VCaP (cell line): ENCODE data around the gene GDE1.

Source experiments
- H3K27ac ChIP-seq: fragments of 450-650 bp; 2 replicates; pipeline ENCODE4 v1.5.1; 2017
- CTCF ChIP-seq: fragments of 450-650 bp; conservative IDR thresholded peaks from 2 replicates; pipeline ENCODE4 v1.5.1; 2017; ENCODE audit warnings: mild to moderate bottlenecking, moderate library complexity

The GDE1 gene

DNA sequence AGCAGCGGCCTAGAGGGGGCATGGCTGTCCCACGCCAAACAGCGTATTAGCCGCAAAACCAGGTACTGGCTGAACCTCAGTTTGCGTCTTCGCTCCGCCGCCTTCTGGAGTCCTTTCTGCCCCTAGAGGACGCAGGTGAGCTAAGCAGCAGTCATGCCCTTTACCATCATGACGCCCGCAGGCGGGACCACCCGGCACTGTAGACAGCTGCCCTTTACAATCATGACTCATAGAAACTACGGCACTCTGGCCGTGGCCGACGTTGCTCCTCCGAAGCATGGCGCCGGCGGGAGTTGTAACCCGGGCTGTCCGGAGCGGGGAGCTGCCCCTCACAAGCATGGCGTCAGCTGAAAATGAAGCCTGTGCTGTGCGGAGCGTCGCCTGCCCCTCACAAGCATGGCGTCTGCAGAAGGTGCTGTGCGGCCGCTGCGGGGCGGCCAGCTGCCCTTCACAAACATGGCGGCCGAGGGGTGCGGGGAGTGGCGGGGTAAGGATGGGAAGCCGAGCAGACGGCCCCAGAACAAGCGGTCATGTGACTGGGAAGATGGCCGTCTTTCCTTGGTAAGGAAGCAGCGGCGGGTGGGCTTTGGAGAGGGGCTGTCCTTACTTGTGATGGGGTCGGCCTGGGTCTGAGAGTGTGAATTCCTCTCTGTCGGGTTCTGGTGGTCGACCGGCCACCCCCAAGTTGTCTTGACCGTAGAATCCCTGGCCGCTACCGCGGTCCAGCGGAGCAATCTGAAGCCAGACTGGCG lies 33.5 kb upstream of the GDE1 start, which contains the start of gene VPS35L:
Gene VPS35L, plus strand, starts transcription at position 518 of the 752 bp plus-strand sequence. Its CDS starts 27 bp downstream, at position 545.
- peak; percentile 71 for TF ChIP-seq CTCF
- H3K27ac ChIP-seq, result peak within 1 kb of the TSS; percentile 70

DNA sequence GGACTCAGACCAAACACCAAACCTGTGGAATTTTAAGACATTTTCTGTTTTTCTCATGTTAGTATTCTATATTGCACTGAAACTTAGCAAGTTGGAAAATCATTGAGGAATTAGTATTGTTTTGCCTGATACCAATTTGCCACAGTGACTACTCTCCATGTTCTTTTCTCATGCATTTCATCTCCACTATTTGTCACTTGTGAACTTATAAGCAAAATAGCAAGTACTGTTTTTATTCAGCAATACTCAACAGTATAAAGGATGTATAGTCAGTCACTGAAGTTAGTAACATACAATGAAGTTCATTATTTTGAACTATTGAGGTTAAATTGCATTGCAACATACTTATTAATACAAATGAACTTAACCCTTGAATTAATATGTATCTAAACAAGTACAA lies 27.8 kb upstream of the GDE1 start:
- H3K27ac ChIP-seq, result no peak overlapping the region
- no peak for TF ChIP-seq CTCF

DNA sequence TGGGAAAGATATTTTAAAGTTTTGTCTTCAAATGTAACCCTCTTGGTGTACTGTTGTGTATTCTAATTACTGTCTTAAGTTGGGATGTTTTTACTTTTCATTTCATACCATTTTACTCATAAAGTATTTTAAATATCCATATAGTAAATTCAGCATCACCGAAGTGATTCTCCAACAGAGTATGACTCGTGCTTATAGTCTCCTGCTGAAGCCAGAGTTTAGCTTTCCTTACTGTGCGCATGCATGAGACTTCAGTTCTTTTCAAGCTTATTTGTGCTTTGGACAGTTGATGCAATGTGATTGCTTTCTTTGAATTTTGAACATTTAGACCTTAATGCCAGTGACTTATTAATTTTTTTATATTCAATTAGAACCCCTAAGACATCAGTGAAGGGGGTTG lies 26.2 kb upstream of the GDE1 start:
- no peak overlapping the region for H3K27ac ChIP-seq
- TF ChIP-seq CTCF, result no peak

DNA sequence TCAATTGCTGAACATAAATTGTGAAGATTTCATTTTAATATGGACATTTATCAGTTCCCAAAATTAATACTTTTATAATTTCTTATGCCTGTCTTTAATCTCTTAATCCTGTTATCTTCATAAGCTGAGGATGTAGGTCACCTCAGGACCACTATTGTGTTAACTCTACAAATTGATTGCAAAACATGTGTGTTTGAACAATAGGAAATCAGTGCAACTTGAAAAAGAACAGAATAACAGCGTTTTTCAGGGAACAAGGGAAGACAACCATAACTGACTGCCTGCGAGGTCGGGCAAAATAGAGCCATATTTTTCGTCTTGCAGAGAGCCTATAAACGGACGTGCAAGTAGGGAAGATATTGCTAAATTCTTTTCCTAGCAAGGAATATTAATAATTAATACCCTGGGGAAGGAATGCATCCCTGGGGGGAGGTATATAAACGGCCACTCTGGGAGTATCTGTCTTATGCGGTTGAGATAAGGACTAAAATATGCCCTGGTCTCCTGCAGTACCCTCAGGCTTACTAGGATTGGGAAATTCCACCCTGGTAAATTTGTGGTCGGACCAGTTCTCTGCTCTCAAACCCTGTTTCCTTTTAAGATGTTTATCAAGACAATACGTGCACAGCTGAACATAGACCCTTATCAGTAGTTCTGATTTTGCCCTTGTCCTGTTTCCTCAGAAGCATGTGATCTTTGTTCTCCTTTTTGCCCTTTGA lies 21.5 kb upstream of the GDE1 start:
- H3K27ac ChIP-seq, result peak overlapping the region; percentile 62

- no peak for TF ChIP-seq CTCF
- H3K27ac ChIP-seq, result peak overlapping the region; percentile 62
Observed at GRCh38 chr16:19542138-19542821, 20.4 kb upstream of the GDE1 start.

- peak overlapping the region; percentile 62 for H3K27ac ChIP-seq
- TF ChIP-seq CTCF, result no peak
Observed at GRCh38 chr16:19540241-19540970, 18.5 kb upstream of the GDE1 start.

GRCh38 chr16:19532601-19533000 lies 10.7 kb upstream of the GDE1 start:
- H3K27ac ChIP-seq, result no peak overlapping the region
- TF ChIP-seq CTCF, result no peak
